ENCODE measurements around the gene NLGN3.

NLGN3 gene

DNA sequence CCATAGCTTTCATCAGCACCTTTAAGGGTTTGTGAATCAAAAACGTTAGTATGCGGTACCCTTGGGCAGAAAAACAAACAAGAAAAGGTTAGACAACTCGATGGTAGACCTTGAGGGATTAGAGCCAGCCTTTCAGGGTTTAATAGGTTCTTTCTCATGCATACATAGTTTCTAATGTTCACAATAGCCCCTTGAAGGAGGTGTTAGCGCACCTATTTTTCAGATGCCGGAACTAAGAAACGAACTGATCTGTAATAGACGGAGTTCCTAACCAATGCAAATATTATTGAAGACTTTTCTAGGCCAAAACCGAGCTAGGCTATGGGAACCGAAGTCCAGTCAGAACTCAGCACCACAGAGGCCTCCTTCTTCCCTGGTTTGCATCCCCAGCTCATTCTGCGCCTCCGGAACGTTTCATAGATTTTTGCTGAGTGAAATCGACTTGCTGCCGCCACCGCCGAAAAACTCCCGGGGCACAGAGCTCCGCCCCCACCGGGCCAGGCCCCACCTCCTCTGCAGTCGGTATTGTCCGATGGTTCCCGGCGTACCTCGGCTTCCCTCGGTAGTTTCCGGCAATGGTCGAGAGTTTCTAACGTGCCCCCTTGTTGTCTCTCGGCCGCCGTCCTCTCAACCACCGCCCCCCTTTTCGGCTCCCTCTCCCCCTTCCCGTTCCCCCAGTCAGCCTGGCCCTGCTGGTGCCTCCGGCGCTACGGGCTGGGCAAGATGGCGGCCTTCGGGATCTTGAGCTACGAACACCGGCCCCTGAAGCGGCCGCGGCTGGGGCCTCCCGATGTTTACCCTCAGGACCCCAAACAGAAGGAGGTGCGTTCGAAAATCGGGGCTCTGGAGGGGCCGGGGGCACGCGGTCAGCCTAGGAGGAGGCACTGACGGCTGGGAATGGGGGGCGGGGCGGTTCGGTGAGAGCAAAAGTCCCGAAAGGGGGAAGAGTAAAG lies 26.3 kb upstream of the NLGN3 start, which contains the start of gene MED12:
TSS of gene MED12 (plus strand) at position 565 of the 953 bp plus-strand sequence. CDS start at position 724, 159 bp downstream.
- DNase-seq (ENCODE audit: low spot score): peak; percentile 75

- DNase-seq (ENCODE audit: low spot score): no peak
Observed at GRCh38 chrX:71118985-71119535, 25.6 kb upstream of the NLGN3 start.

- no peak for DNase-seq (ENCODE audit: low spot score)
Observed at GRCh38 chrX:71128166-71128833, 16.3 kb upstream of the NLGN3 start.

DNA sequence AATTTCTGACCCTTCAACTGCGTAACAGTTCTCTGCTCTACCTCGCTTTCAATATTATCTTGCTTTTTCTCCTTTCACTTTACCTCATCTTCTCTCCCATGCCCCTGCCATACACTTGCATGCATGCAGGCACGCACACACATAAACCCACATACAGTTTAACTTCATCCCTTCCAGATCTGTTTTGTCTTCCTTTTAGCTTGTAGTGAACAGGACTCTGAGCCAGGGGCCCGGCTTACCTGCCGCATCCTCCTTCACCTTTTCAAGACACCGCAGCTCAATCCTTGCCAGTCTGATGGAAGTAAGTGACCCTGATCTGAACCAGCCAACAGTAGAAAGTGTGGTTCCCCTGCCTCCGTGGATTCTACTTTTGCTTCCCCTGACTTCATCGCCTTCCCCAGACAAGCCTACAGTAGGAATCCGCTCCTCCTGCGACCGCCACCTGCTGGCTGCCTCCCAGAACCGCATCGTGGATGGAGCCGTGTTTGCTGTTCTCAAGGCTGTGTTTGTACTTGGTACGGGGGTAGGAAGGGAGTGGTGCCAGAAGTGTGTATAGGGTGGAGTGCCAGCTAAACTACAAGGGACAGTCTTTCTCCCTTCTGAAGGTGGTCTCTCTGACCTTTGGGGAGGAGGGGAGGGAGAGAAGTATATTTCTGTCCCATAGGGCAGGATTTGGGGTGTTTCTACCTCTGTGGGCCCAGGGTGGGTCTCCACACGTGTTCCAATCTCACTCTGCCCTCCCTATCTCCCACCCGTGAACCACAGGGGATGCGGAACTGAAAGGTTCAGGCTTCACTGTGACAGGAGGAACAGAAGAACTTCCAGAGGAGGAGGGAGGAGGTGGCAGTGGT lies 15.5 kb upstream of the NLGN3 start:
- DNase-seq (ENCODE audit: low spot score): peak; percentile 68

DNA sequence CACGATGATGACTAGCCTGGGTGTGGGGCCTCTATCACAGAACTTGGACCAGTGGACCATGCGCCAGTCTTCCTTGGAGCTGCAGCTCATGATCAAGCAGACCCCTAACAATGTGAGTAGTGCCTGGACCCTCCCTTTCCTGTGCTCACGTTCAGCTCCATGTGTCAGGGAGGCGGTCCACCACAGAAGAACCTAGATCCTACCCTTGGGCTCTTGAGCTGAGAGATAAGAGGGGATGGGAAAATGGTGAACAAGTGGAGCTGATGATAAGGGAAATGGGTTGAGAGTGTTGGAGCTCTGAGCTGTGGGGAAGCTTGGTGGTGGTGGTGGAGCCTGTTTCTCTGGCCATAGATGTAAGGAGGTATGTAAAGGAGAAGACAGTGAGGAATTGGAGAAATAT lies 13.1 kb upstream of the NLGN3 start:
- DNase-seq (ENCODE audit: low spot score): no peak

DNA sequence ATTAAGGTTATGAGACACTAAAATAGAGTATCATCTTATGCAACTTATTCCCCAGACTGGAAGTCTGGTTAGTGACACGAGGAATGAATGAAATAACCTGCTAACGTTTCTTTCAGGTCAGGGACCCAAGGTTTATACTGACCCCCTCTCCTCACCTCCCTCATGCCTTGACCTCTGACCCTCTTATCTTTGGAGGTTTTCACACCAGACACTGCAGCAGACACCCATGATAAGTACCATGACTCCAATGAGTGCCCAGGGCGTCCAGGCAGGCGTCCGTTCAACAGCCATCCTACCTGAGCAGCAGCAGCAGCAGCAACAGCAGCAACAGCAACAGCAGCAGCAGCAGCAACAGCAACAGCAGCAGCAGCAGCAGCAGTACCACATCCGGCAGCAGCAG lies 4.2 kb upstream of the NLGN3 start:
- no peak for DNase-seq (ENCODE audit: low spot score)

DNA sequence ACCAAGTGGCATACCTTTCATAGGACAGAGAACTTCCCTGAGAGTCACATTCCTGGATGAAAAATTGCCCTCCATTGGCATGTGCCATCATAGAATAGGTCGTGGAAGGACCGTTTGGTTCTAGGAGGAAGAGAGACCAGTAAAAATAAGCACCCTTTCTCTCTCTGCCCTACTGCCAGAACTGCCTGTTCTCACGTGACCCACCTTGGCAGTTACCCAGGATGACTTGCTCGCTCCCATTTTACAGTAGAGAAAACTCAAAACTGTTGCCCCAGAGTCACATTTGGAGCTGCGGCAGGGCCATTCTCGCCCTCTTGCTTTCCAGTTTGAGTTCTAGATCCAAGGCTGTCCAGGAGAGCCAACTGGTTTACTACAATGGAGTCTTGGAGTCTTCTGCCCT lies 1.1 kb upstream of the NLGN3 start:
- DNase-seq (ENCODE audit: low spot score): no peak

- no peak for DNase-seq (ENCODE audit: low spot score)
Observed at GRCh38 chrX:71147496-71148277, 3.0 kb downstream of the NLGN3 start.

DNA sequence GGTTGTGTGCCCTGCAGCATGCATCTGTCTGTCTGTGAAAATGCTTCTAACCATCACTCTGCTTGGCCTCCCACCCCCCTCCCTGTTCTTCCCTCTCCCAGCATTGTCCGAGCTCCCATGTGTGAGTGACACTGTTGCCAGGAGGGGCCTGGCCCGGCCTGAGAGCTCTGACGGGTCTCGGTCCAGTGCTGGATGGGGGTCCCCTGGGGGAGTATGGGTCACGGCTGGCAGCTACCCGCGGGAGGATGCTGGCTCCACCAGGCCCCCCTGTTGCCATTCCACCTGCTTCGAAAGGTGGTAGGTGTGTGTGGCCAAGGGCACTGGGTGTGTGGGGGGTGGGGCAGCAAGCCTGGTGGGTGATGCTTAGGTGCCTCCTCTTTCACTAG lies 3.6 kb downstream of the NLGN3 start:
- no peak for DNase-seq (ENCODE audit: low spot score)

DNA sequence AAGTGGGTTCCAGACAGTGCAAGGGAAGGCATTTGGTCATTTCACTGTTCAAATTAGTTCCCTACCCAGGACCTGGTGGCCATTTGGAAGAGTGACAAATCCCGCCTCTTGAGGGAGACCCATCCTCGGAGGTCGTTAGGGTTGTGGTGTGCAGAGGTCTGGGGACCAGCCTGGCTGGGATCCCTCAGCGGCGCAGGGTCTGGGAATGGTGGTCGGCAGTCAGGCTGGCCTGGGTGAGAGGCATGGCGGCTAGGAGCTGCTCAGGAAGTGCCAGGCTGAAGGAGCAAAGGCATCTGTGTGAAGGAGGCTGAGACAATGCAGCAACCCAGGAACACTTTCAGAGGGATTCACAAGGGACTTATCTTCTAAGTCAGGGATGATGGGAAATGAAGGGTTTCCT lies 6.7 kb downstream of the NLGN3 start:
- no peak for DNase-seq (ENCODE audit: low spot score)

GRCh38 chrX:71154196-71154595 lies 9.6 kb downstream of the NLGN3 start:
- DNase-seq (ENCODE audit: low spot score): no peak

- no peak for DNase-seq (ENCODE audit: low spot score)
Observed at GRCh38 chrX:71154641-71155040, 10.0 kb downstream of the NLGN3 start.

DNA sequence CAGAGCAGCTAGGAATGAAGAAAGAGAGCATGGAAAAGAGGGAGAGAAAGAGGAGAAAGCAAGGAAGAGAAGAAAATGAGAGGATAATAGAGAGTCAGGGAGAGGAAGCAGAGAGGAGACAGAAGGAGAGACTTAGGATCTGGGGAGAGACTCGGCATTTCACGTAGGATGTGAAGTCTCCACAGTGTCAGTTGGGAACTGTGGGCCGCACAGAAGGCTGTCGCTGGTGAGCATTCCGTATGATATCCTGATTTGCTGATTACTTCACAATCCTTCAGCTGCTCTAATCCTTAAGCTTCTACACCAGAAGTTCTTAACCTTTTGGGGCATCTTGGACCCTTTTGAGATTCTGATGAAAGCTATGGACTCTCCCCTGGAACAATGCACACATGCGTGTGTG lies 14.0 kb downstream of the NLGN3 start:
- no peak for DNase-seq (ENCODE audit: low spot score)

- DNase-seq (ENCODE audit: low spot score): no peak
Observed at GRCh38 chrX:71159335-71159734, 14.7 kb downstream of the NLGN3 start.

DNA sequence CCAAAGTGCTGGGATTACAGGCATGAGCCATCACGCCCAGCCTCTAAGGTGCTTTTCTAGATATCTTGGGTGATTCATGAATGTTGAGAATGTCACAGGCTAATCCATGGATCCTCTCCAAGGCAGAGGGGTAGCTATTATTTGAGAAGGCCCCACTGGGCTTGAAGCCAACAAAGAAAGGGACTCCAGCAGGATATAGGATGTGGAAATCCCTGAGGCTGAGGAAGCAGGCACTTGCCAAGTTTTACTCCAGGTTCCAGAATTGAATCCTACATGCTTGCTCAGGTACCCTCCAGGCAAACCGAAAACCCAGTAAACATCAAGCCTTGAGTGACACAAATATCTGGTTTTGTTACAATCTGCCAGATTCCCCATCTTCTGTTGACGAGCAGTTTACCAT lies 15.8 kb downstream of the NLGN3 start:
- no peak for DNase-seq (ENCODE audit: low spot score)

- no peak for DNase-seq (ENCODE audit: low spot score)
Observed at GRCh38 chrX:71162981-71163380, 18.3 kb downstream of the NLGN3 start.

GRCh38 chrX:71164071-71164470 lies 19.4 kb downstream of the NLGN3 start:
- no peak for DNase-seq (ENCODE audit: low spot score)

DNA sequence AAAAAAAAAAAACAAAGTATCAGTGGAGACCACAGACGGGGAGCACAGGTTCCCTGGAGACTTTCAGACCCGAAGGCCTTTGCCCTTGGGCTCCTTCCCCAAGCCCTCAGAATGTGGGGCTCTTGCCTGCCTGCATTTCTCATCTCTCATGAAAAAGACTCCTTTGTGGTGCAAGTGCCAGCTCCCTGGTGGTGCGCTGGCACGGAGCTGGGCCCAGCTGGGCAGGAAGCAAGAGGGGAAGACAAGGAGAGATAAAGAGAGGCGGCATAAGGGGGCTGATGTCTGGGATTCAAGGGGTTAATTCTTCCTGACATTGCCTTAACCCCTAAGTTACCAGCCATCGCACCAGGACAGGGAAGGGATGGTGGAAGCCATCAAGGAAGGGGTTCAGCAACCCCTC lies 21.8 kb downstream of the NLGN3 start:
- no peak for DNase-seq (ENCODE audit: low spot score)

DNA sequence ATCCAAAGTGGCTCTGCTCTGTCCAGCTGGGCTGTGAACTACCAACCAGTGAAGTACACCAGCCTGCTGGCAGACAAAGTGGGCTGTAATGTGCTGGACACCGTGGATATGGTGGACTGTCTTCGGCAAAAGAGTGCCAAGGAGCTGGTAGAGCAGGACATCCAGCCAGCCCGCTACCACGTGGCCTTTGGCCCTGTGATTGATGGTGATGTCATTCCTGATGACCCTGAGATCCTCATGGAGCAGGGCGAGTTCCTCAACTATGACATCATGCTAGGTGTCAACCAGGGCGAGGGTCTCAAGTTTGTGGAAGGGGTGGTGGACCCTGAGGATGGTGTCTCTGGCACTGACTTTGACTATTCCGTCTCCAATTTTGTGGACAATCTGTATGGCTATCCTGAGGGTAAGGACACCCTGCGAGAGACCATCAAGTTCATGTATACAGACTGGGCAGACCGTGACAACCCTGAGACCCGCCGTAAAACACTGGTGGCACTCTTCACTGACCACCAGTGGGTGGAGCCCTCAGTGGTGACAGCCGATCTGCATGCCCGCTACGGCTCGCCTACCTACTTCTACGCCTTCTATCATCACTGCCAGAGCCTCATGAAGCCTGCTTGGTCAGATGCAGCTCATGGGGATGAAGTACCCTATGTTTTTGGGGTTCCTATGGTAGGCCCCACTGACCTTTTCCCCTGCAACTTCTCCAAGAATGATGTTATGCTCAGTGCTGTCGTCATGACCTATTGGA lies 22.6 kb downstream of the NLGN3 start:
- DNase-seq (ENCODE audit: low spot score): no peak

DNA sequence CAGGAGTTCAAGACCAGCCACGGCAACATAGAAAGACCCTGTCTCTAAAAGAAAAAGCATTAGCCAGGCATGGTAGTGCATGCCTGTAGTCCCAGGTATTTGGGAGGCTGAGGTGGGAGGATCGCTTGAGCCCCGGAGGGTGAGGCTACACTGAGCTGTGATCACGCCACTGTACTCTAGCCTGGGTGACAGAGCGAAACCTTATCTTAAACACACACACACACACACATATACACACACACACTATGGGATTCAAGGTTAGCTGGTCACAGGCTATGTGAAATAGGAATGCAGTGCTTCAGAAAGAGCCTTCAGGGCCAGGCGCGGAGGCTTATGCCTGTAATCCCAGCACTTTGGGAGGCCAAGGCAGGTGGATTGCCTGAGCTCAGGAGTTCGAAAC lies 23.5 kb downstream of the NLGN3 start:
- no peak for DNase-seq (ENCODE audit: low spot score)

DNA sequence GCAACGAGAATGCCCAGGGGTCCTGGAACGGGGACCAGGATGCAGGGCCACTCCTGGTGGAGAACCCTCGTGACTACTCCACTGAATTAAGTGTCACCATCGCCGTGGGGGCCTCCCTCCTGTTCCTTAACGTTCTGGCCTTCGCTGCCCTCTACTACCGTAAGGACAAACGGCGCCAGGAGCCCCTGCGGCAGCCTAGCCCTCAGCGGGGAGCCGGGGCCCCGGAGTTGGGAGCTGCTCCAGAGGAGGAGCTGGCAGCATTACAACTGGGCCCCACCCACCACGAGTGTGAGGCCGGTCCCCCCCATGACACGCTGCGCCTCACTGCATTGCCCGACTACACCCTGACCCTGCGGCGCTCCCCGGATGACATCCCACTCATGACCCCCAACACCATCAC lies 24.9 kb downstream of the NLGN3 start:
- no peak for DNase-seq (ENCODE audit: low spot score)
